Ovary (tissue), 3 donors: ENCODE results near the gene KRT24.

Experiments used
- EP300 ChIP-seq: sonication (generic); formaldehyde crosslinking; IDR thresholded peaks from one replicate; pipeline ENCODE4 v1.6.1; 2017; ENCODE audit warnings: antibody characterized with exemption
- POLR2A ChIP-seq: fragments of 450-650 bp; IDR thresholded peaks from one replicate; pipeline ENCODE4 v1.6.1; 2017; ENCODE audit warnings: antibody characterized with exemption, mild to moderate bottlenecking, moderate library complexity
- TF ChIP-seq, protein P1 (sequence below), 3 donors: fragments of 450-650 bp in 2 of 3; fragments of 200-600 bp in 1 of 3; IDR thresholded peaks; one replicate each; pipeline versions ENCODE4 v1.5.1 to v1.8.0; 2016 to 2022; ENCODE audit warnings: antibody characterized with exemption in 3 of 3, mild to moderate bottlenecking in 1 of 3
- donor health status: DM: no; HTN: no; CAD: no.

DNA sequence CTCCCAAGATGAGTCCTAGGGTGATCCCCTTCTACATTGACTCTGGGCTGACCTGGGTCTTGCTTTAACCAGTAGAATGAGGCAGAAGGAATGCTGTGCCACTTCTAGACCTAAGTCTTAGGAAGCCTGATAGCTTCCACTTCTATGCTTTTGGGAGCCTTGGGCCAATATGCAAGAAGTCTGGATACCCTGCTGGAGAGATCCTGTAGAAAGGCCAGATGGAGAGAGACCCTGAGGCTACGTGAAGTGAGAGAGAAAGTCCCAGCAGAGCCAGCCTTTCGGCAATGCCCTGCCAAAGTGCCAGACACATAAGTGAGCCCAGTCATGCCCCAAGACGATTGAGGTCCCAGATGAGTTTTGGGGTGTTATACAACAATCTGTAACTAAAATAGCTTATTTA, 40.3 kb downstream of the KRT24 start:
- TF ChIP-seq POLR2A (no peak), EP300 (no peak)
- TF ChIP-seq, protein P1, sequence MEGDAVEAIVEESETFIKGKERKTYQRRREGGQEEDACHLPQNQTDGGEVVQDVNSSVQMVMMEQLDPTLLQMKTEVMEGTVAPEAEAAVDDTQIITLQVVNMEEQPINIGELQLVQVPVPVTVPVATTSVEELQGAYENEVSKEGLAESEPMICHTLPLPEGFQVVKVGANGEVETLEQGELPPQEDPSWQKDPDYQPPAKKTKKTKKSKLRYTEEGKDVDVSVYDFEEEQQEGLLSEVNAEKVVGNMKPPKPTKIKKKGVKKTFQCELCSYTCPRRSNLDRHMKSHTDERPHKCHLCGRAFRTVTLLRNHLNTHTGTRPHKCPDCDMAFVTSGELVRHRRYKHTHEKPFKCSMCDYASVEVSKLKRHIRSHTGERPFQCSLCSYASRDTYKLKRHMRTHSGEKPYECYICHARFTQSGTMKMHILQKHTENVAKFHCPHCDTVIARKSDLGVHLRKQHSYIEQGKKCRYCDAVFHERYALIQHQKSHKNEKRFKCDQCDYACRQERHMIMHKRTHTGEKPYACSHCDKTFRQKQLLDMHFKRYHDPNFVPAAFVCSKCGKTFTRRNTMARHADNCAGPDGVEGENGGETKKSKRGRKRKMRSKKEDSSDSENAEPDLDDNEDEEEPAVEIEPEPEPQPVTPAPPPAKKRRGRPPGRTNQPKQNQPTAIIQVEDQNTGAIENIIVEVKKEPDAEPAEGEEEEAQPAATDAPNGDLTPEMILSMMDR (IDR thresholded peaks at IDR 0.05), result no peak
